Measurements from ENCODE around the gene FCHO1.

FCHO1 gene

GRCh38 chr19:17751103-17751911, at the start of gene FCHO1:
TSS of gene FCHO1 (plus strand) at chr19:17751477. CDS start at chr19:17755165, 3,688 bp downstream.
- peak; percentile 79 for DNase-seq (ENCODE audit: low read depth)

GRCh38 chr19:17703824-17704463, 47.3 kb upstream of the FCHO1 start:
- peak; percentile 33 for DNase-seq (ENCODE audit: low read depth)

- DNase-seq (ENCODE audit: low read depth): no peak
Observed at GRCh38 chr19:17706750-17707181, 44.5 kb upstream of the FCHO1 start.

- no peak for DNase-seq (ENCODE audit: low read depth)
Observed at GRCh38 chr19:17711851-17712250, 39.4 kb upstream of the FCHO1 start.

- no peak for DNase-seq (ENCODE audit: low read depth)
Observed at GRCh38 chr19:17716309-17716929, 34.9 kb upstream of the FCHO1 start.

- no peak for DNase-seq (ENCODE audit: low read depth)
Observed at GRCh38 chr19:17718550-17718946, 32.7 kb upstream of the FCHO1 start.

GRCh38 chr19:17718947-17719711, 32.1 kb upstream of the FCHO1 start, which contains the start of gene MAP1S:
TSS of gene MAP1S (plus strand) at chr19:17719480. CDS start at chr19:17719503, 23 bp downstream.
- peak; percentile 48 for DNase-seq (ENCODE audit: low read depth)

GRCh38 chr19:17719730-17720400, 31.4 kb upstream of the FCHO1 start:
- DNase-seq (ENCODE audit: low read depth): peak; percentile 41

- no peak for DNase-seq (ENCODE audit: low read depth)
Observed at GRCh38 chr19:17720440-17720839, 30.8 kb upstream of the FCHO1 start.

- no peak for DNase-seq (ENCODE audit: low read depth)
Observed at GRCh38 chr19:17721111-17721628, 30.1 kb upstream of the FCHO1 start.

- no peak for DNase-seq (ENCODE audit: low read depth)
Observed at GRCh38 chr19:17721821-17722220, 29.5 kb upstream of the FCHO1 start.

GRCh38 chr19:17722655-17723240, 28.5 kb upstream of the FCHO1 start:
- no peak for DNase-seq (ENCODE audit: low read depth)

- DNase-seq (ENCODE audit: low read depth): no peak
Observed at GRCh38 chr19:17724655-17725054, 26.6 kb upstream of the FCHO1 start.

GRCh38 chr19:17725422-17726078, 25.7 kb upstream of the FCHO1 start:
- no peak for DNase-seq (ENCODE audit: low read depth)

GRCh38 chr19:17726136-17726741, 25.0 kb upstream of the FCHO1 start:
- no peak for DNase-seq (ENCODE audit: low read depth)

- no peak for DNase-seq (ENCODE audit: low read depth)
Observed at GRCh38 chr19:17726964-17727773, 24.1 kb upstream of the FCHO1 start.

- DNase-seq (ENCODE audit: low read depth): no peak
Observed at GRCh38 chr19:17727843-17728242, 23.4 kb upstream of the FCHO1 start.

- no peak for DNase-seq (ENCODE audit: low read depth)
Observed at GRCh38 chr19:17733127-17733526, 18.1 kb upstream of the FCHO1 start.

- no peak for DNase-seq (ENCODE audit: low read depth)
Observed at GRCh38 chr19:17734146-17734545, 17.1 kb upstream of the FCHO1 start.

All from stimulated activated CD8-positive, alpha-beta memory T cell treated with anti-CD3 and anti-CD28 coated beads, Interleukin-12 subunit alpha, Interleukin-12 subunit beta, amount 100 ng/mL, for 4 hours (primary cell).